HEK293 (cell line): ENCODE measurements around the gene PLEKHG4B.

Experiments
- CTCF ChIA-PET: fragments of 350-600 bp; formaldehyde crosslinking; extraction: SDS; loops from one replicate; lab custom pipeline; 2021; ENCODE audit warnings: antibody characterized with exemption; lab: Yijun Ruan, JAX
- POLR2A ChIA-PET: fragments of 300-600 bp; formaldehyde crosslinking; extraction: SDS; loops from one replicate; lab custom pipeline; 2020; ENCODE audit warnings: antibody characterized with exemption, inconsistent platforms; lab: Yijun Ruan, JAX
- H3K27ac ChIP-seq: fragments of 200-500 bp; sonication (Bioruptor generic); 2 replicates; pipeline ENCODE4 v1.5.1; 2014; ENCODE audit warnings: low read depth, low read length, control low read depth, inconsistent platforms; ENCODE audit errors: extremely low read depth
- H3K36me3 ChIP-seq, 2 experiments: fragments of 200-500 bp in 1 of 2; sonication (Bioruptor generic) in 1 of 2; 1 replicate in 1 of 2; 2 replicates in 1 of 2; pipeline ENCODE4 v1.5.1; 2014 to 2017; ENCODE audit warnings: inconsistent platforms in 2 of 2, low read length in 2 of 2; ENCODE audit not compliant: control insufficient read depth in 2 of 2, insufficient read depth in 1 of 2
- H3K4me1 ChIP-seq: fragments of 200-500 bp; sonication (Bioruptor generic); 2 replicates; pipeline ENCODE4 v1.5.1; 2014; ENCODE audit warnings: mild to moderate bottlenecking, low read length, inconsistent platforms; ENCODE audit not compliant: control insufficient read depth, insufficient read depth
- H3K4me3 ChIP-seq: 2 replicates; pipeline ENCODE4 v1.5.1; 2011; ENCODE audit warnings: low read depth, mild to moderate bottlenecking, control low read depth, low read length, moderate library complexity
- H3K9me3 ChIP-seq: fragments of 200-500 bp; sonication (Bioruptor generic); 2 replicates; pipeline ENCODE4 v1.5.1; 2014; ENCODE audit warnings: low read depth, low read length, inconsistent platforms; ENCODE audit not compliant: control insufficient read depth, insufficient read depth
- AEBP2 ChIP-seq: fragments of 450-650 bp; formaldehyde crosslinking; IDR thresholded peaks from 2 replicates; pipeline ENCODE4 v1.5.1; 2016; ENCODE audit warnings: missing biosample characterization, missing genetic modification characterization, borderline replicate concordance
- OVOL3 ChIP-seq: fragments of 450-650 bp; formaldehyde crosslinking; IDR thresholded peaks from 2 replicates; pipeline ENCODE4 v1.5.1; 2016; ENCODE audit warnings: missing biosample characterization, missing genetic modification characterization
- ZBTB8A ChIP-seq: fragments of 450-650 bp; formaldehyde crosslinking; IDR thresholded peaks from 2 replicates; pipeline ENCODE4 v1.5.1; 2016; ENCODE audit warnings: missing biosample characterization, missing genetic modification characterization
- ZNF146 ChIP-seq: fragments of 450-650 bp; formaldehyde crosslinking; IDR thresholded peaks from 2 replicates; pipeline ENCODE4 v1.5.1; 2016; ENCODE audit warnings: missing biosample characterization, missing genetic modification characterization
- ZNF155 ChIP-seq: fragments of 450-650 bp; formaldehyde crosslinking; IDR thresholded peaks from 2 replicates; pipeline ENCODE4 v1.5.1; 2016; ENCODE audit warnings: missing biosample characterization, missing genetic modification characterization
- ZNF19 ChIP-seq: fragments of 450-650 bp; formaldehyde crosslinking; IDR thresholded peaks from 2 replicates; pipeline ENCODE4; 2016; ENCODE audit warnings: missing biosample characterization, missing genetic modification characterization, low read depth
- ZNF266 ChIP-seq: fragments of 450-650 bp; formaldehyde crosslinking; IDR thresholded peaks from 2 replicates; pipeline ENCODE4 v1.5.1; 2016; ENCODE audit warnings: missing biosample characterization, missing genetic modification characterization, low read depth
- ZNF292 ChIP-seq: fragments of 450-650 bp; formaldehyde crosslinking; IDR thresholded peaks from 2 replicates; pipeline ENCODE4 v1.5.1; 2016; ENCODE audit warnings: low read depth, missing biosample characterization, missing genetic modification characterization, borderline replicate concordance
- ZNF311 ChIP-seq: fragments of 450-650 bp; formaldehyde crosslinking; IDR thresholded peaks from 2 replicates; pipeline ENCODE4 v1.5.1; 2017; ENCODE audit warnings: missing biosample characterization, missing genetic modification characterization, borderline replicate concordance
- ZNF324 ChIP-seq: fragments of 450-650 bp; formaldehyde crosslinking; IDR thresholded peaks from 2 replicates; pipeline ENCODE4 v1.5.1; 2016; ENCODE audit warnings: missing biosample characterization, missing genetic modification characterization
- ZNF335 ChIP-seq: fragments of 450-650 bp; formaldehyde crosslinking; conservative IDR thresholded peaks from 2 replicates; pipeline ENCODE4 v1.5.1; 2016; ENCODE audit warnings: missing biosample characterization, missing genetic modification characterization
- ZNF366 ChIP-seq: fragments of 450-650 bp; formaldehyde crosslinking; conservative IDR thresholded peaks from 2 replicates; pipeline ENCODE4 v1.5.1; 2016; ENCODE audit warnings: missing biosample characterization, missing genetic modification characterization
- ZNF416 ChIP-seq: fragments of 450-650 bp; formaldehyde crosslinking; IDR thresholded peaks from 2 replicates; pipeline ENCODE4 v1.5.1; 2016; ENCODE audit warnings: missing biosample characterization, missing genetic modification characterization
- ZNF423 ChIP-seq: fragments of 450-650 bp; formaldehyde crosslinking; IDR thresholded peaks from 2 replicates; pipeline ENCODE4 v1.5.1; 2016; ENCODE audit warnings: missing biosample characterization, missing genetic modification characterization
- ZNF449 ChIP-seq: fragments of 450-650 bp; formaldehyde crosslinking; IDR thresholded peaks from 2 replicates; pipeline ENCODE4 v1.5.1; 2017; ENCODE audit warnings: missing biosample characterization, mild to moderate bottlenecking, missing genetic modification characterization, moderate library complexity
- ZNF473 ChIP-seq: fragments of 450-650 bp; formaldehyde crosslinking; IDR thresholded peaks from 2 replicates; pipeline ENCODE4 v1.5.1; 2017; ENCODE audit warnings: missing biosample characterization, missing genetic modification characterization
- ZNF629 ChIP-seq: fragments of 450-650 bp; formaldehyde crosslinking; IDR thresholded peaks from 2 replicates; pipeline ENCODE4 v1.5.1; 2017; ENCODE audit warnings: missing biosample characterization, missing genetic modification characterization
- ZNF654 ChIP-seq: fragments of 450-650 bp; formaldehyde crosslinking; IDR thresholded peaks from 2 replicates; pipeline ENCODE4 v1.5.1; 2016; ENCODE audit warnings: low read depth, missing biosample characterization, missing genetic modification characterization
- ZNF670 ChIP-seq: fragments of 450-650 bp; formaldehyde crosslinking; IDR thresholded peaks from 2 replicates; pipeline ENCODE4 v1.5.1; 2016; ENCODE audit warnings: missing biosample characterization, missing genetic modification characterization, low read depth
- ZNF692 ChIP-seq: fragments of 450-650 bp; formaldehyde crosslinking; IDR thresholded peaks from 2 replicates; pipeline ENCODE4 v1.5.1; 2016; ENCODE audit warnings: missing biosample characterization, missing genetic modification characterization
- ZNF777 ChIP-seq: fragments of 450-650 bp; formaldehyde crosslinking; IDR thresholded peaks from 2 replicates; pipeline ENCODE4 v1.5.1; 2017; ENCODE audit warnings: missing biosample characterization, missing genetic modification characterization, borderline replicate concordance
- ZNF785 ChIP-seq: fragments of 450-650 bp; formaldehyde crosslinking; IDR thresholded peaks from 2 replicates; pipeline ENCODE4 v1.5.1; 2016; ENCODE audit warnings: missing biosample characterization, missing genetic modification characterization
- TF ChIP-seq, protein P1 (sequence below): fragments of 450-650 bp; formaldehyde crosslinking; optimal IDR thresholded peaks from 2 replicates; pipeline ENCODE3; 2016; ENCODE audit warnings: missing biosample characterization, mild to moderate bottlenecking, missing genetic modification characterization
- TF ChIP-seq, protein P2 (sequence below): fragments of 450-650 bp; formaldehyde crosslinking; IDR thresholded peaks from 2 replicates; pipeline ENCODE4 v1.5.1; 2016; ENCODE audit warnings: missing biosample characterization, missing genetic modification characterization

The PLEKHG4B gene

DNA sequence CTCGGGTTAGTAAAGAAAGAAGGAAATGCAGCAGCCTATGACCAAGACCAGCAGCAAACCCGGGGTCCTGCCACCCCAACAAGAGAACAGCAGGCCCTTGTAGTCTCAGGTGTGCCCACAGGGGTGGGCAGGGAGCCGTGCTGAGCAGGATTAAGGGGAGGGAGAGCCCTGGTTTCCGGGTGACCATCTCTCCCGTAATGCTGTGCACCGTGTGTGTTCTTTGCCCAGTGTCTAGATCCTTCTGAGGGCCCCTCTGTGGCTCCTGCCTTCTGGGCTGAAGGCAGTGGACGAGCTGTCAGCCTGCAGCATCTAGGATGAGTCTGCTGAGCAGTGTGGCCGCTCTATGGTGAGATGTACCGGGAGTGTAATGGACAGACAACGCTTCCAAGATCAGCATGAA, 12.7 kb upstream of the PLEKHG4B start:
- H3K4me1 ChIP-seq = no peaks in the 10 kb centered on the region
- no peak overlapping the region for H3K27ac ChIP-seq
- H3K9me3 ChIP-seq = no peaks in the 10 kb centered on the region
- H3K36me3 ChIP-seq = no peaks in the 10 kb centered on the region
- no peak for TF ChIP-seq ZNF19
- no peak for TF ChIP-seq ZBTB8A
- TF ChIP-seq ZNF670 (tag by site-specific recombination) = no peak
- TF ChIP-seq ZNF155 (tag by site-specific recombination) = no peak
- no peak for TF ChIP-seq AEBP2 (tag by site-specific recombination)
- TF ChIP-seq ZNF654 (tag by site-specific recombination) = no peak
- no peak for TF ChIP-seq ZNF311 (tag by site-specific recombination)
- no peak for TF ChIP-seq ZNF366
- ChIA-PET POLR2A (no interaction called here), CTCF (interaction anchor here (0.6 to 1.6 kb wide), 2 partner anchors 50 to 1097 kb away, joined by 3 to 5 read pairs; no protein-coding TSS in a partner anchor)
- no peak overlapping the region for H3K4me3 ChIP-seq

DNA sequence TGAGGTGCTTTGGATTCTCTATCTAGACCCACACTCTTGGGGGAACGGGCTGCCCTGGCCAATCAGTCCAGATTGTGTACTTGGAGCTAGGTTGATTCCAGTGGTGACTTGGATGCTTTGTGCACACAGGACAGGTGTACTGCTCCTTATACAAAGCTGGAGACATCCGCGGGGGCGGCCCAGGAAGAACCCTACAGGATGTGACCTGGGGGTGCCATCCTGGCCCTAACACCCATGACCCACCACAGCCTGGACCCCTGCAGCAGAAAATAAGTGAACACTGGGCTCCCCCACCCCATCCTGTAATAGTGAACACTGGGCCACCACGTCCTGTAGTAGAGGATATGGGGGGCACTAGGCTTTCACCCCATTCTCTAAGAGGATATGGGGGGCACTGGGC, 12.1 kb upstream of the PLEKHG4B start:
- Histone ChIP-seq H3K36me3 (no peaks in the 10 kb centered on the region), H3K4me1 (no peaks in the 10 kb centered on the region), H3K9me3 (no peaks in the 10 kb centered on the region), H3K4me3 (no peak overlapping the region), H3K27ac (no peak overlapping the region)
- CTCF ChIA-PET = interaction anchor here (1.6 kb wide), 1 partner anchor 51 kb away, joined by 5 read pairs; no protein-coding TSS in a partner anchor
- TF ChIP-seq, protein P1, sequence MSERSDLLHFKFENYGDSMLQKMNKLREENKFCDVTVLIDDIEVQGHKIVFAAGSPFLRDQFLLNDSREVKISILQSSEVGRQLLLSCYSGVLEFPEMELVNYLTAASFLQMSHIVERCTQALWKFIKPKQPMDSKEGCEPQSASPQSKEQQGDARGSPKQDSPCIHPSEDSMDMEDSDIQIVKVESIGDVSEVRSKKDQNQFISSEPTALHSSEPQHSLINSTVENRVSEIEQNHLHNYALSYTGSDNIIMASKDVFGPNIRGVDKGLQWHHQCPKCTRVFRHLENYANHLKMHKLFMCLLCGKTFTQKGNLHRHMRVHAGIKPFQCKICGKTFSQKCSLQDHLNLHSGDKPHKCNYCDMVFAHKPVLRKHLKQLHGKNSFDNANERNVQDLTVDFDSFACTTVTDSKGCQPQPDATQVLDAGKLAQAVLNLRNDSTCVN (tag by site-specific recombination) = no peak
- TF ChIP-seq ZNF777 (tag by site-specific recombination) = no peak
- no peak for TF ChIP-seq ZNF335 (tag by site-specific recombination)
- TF ChIP-seq OVOL3 (tag by site-specific recombination) = no peak
- TF ChIP-seq ZNF266 (tag by site-specific recombination) = no peak
- TF ChIP-seq ZNF473 (tag by site-specific recombination) = no peak
- no peak for TF ChIP-seq ZNF292 (tag by site-specific recombination)
- no peak for TF ChIP-seq ZNF629
- TF ChIP-seq ZNF692 (tag by site-specific recombination) = no peak
- no peak for TF ChIP-seq ZNF416
- no peak for TF ChIP-seq ZNF449 (tag by site-specific recombination)
- TF ChIP-seq ZNF423 (tag by site-specific recombination) = no peak
- no peak for TF ChIP-seq ZNF785 (tag by site-specific recombination)
- no peak for TF ChIP-seq ZNF324 (tag by site-specific recombination)
- TF ChIP-seq ZNF146 (tag by site-specific recombination) = no peak
- TF ChIP-seq, protein P2, sequence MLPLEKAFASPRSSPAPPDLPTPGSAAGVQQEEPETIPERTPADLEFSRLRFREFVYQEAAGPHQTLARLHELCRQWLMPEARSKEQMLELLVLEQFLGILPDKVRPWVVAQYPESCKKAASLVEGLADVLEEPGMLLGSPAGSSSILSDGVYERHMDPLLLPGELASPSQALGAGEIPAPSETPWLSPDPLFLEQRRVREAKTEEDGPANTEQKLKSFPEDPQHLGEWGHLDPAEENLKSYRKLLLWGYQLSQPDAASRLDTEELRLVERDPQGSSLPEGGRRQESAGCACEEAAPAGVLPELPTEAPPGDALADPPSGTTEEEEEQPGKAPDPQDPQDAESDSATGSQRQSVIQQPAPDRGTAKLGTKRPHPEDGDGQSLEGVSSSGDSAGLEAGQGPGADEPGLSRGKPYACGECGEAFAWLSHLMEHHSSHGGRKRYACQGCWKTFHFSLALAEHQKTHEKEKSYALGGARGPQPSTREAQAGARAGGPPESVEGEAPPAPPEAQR = no peak
- POLR2A ChIA-PET = no interaction called here
